HAP-1 (cell line): ENCODE data around the gene OR6T1.

Experiments used
- DNase-seq, 2 experiments: peaks; one replicate each; pipeline ENCODE4 v3.0.0-alpha.2; 2016 to 2020; ENCODE audit warnings: low spot score in 2 of 2
- H3K27me3 ChIP-seq: fragments of 250-450 bp; sonication (Bioruptor Pico); 2 replicates; pipeline ENCODE4 v1.5.1; 2020; ENCODE audit warnings: low read depth, mild to moderate bottlenecking, moderate library complexity
- H3K36me3 ChIP-seq: fragments of 250-450 bp; sonication (Bioruptor Pico); replicated peaks from 2 replicates; pipeline ENCODE4 v1.5.1; 2020; ENCODE audit warnings: mild to moderate bottlenecking
- H3K4me1 ChIP-seq: fragments of 250-450 bp; sonication (Bioruptor Pico); 2 replicates; pipeline ENCODE4 v1.5.1; 2020; ENCODE audit warnings: mild to moderate bottlenecking
- H3K4me3 ChIP-seq: fragments of 250-450 bp; sonication (Bioruptor Pico); 2 replicates; pipeline ENCODE4 v1.5.1; 2020; ENCODE audit warnings: mild to moderate bottlenecking, moderate library complexity
- H3K9me3 ChIP-seq: fragments of 250-450 bp; sonication (Bioruptor Pico); 2 replicates; pipeline ENCODE4 v1.5.1; 2020; ENCODE audit warnings: mild to moderate bottlenecking, moderate library complexity
- in situ Hi-C: fragments of 300-500 bp; cut with MboI; formaldehyde crosslinking; loops from 3 replicates; pipeline ENCODE4 v1.14.3; 2020; ENCODE audit warnings: low sequenced_read_pairs, inconsistent platforms, mixed read lengths

The OR6T1 gene

DNA sequence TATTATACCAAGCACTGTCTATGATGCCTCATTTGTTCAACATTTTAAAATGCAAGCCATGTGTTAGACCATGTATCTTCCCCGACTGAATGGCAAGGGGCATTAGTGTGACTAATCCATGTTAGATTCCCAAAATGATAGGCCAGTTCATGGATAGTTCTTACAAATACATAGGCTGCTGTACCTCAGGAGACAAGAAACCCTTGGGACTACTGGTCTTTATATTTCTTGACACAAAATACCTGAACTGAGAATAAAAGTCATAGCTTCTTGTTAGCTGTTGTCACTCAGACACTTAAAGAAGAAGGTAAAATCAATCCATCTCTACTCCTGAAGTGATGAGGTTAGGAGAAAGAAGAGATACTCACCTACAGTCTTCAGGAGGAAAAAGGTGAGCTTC lies 41.8 kb downstream of the OR6T1 start, which contains the start of gene OR8D4:
Gene OR8D4, plus strand, starts transcription at position 301 of the 400 bp plus-strand sequence. CDS start 4,265 bp downstream, outside the sequence.
- Histone ChIP-seq H3K27me3 (peaks cover 5% of the 10 kb centered on the region), H3K4me3 (no peak within 1 kb of the TSS), H3K4me1 (no peaks in the 10 kb centered on the region), H3K36me3 (no peaks in the 10 kb centered on the region), H3K9me3 (no peaks in the 10 kb centered on the region)
- in situ Hi-C loops, result no loop called here
- DNase-seq, result no peak

DNA sequence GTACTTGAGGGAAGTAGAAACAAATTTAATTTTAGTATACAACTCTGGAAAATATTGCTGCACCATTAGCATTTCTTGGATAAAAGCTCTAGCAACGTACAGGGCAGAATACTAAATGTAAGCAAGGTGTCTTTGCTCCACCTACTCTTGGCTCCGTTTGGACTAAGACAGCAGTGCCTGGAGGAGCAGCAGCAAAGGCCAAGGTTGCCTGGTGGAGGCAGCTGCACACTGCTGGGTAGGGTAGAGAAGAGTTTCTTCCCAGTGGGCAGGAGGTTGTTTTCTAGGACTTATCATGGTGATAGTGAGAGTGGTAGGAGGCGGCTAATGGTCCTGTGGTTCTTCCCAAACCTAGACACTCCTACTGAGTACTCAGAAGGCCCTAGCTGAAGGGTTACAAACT lies 43.8 kb downstream of the OR6T1 start:
- in situ Hi-C loops, result no loop called here
- Histone ChIP-seq H3K4me3 (no peak overlapping the region), H3K4me1 (no peaks in the 10 kb centered on the region), H3K27me3 (peaks cover 5% of the 10 kb centered on the region), H3K36me3 (no peaks in the 10 kb centered on the region), H3K9me3 (no peaks in the 10 kb centered on the region)
- no peak for DNase-seq
